SH-SY5Y (cell line): ENCODE data around the gene OOSP1.
A peak's percentile ranks its signal among the peaks of the same experiment; 100 is the strongest.

Experiments
- GATA2 ChIP-seq: IDR thresholded peaks from 2 replicates; pipeline ENCODE4 v1.6.1; 2011; ENCODE audit warnings: mild to moderate bottlenecking, low read depth, low read length
- GATA3 ChIP-seq: IDR thresholded peaks from 2 replicates; pipeline ENCODE4 v1.6.1; 2011; ENCODE audit warnings: low read depth, mild to moderate bottlenecking, low read length, moderate library complexity

The OOSP1 gene, protein sequence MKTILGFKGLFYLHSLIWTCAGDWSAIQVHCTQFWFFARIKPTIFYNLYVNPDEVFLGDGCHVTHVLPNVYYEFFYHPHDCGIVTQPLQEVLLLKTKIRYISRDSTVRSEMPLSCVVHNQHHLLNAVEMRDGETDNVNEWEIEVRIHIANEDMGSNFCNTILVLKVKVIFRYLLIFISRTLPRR

GRCh38 chr11:59938132-59938531, at the start of gene OOSP1:
Gene OOSP1 (plus strand): TSS chr11:59938432. CDS start chr11:59938455, 23 bp downstream.
- TF ChIP-seq GATA2 (no peak), GATA3 (no peak)

- no peak for TF ChIP-seq GATA3
- no peak for TF ChIP-seq GATA2
Observed at GRCh38 chr11:59891781-59892181, 46.5 kb upstream of the OOSP1 start.

DNA sequence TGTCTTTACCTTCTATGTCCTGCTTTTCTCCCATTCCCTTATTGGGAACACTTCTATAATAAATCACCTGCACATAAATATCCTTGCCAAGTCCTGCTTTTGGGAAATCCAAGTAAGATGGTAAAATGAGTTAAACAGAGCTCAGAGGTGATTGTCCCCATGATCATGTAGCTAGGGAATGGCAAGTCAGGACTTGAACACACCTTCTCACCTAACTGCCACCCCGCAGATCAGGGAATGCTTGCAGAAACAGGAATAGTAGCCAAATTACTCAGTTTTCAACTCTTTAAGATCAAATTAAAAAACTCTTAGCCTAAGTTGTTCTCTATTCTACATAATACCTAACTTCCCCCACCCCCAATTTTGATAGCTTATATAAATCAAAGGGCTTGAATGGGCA, 43.6 kb upstream of the OOSP1 start:
- TF ChIP-seq GATA3 = no peak
- TF ChIP-seq GATA2 = no peak

DNA sequence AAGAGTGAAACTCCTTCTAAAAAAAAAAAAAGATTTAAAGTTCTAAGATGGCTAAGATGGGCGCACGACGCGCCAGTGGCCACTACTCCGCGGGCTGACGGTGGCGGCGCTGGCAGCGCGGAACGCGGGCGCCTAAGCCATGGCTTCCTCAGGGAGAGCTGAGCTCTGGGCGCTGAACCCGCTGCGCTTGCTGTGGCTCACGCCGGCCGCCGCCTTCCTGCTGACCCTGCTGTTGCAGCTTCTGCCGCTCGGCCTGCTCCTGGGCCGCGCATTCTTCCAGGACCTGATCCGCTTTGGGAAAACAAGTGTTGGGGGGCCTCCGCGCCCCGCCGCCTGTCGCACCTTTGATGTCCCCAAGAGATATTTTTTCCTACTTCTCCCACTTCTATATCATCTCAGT, 40.2 kb upstream of the OOSP1 start:
- no peak for TF ChIP-seq GATA2

GRCh38 chr11:59898650-59899049, 39.6 kb upstream of the OOSP1 start:
- TF ChIP-seq GATA2 (peak; percentile 48; the same call in 1 of the 2 replicates), GATA3 (no peak)

DNA sequence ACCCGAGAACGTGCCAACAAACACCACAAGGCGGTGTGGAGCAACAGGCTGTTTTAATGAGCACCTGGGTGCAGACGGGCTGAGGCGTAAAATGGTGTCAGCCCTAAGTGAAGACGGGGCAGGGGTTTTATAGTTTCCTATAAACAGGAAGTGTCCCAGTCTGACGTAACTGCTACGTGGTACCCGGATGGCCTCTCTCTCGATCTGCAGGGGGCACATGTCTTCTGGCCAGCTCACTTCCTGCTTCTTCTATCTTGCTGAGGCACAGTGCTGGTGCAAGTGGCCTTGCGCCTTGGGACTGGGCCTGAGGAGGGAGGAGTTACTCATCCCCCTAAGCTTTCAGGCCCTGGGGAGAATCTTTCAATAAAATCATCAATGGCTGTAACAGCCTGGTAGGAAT, 38.7 kb upstream of the OOSP1 start:
- TF ChIP-seq GATA3 = no peak
- TF ChIP-seq GATA2 = no peak

DNA sequence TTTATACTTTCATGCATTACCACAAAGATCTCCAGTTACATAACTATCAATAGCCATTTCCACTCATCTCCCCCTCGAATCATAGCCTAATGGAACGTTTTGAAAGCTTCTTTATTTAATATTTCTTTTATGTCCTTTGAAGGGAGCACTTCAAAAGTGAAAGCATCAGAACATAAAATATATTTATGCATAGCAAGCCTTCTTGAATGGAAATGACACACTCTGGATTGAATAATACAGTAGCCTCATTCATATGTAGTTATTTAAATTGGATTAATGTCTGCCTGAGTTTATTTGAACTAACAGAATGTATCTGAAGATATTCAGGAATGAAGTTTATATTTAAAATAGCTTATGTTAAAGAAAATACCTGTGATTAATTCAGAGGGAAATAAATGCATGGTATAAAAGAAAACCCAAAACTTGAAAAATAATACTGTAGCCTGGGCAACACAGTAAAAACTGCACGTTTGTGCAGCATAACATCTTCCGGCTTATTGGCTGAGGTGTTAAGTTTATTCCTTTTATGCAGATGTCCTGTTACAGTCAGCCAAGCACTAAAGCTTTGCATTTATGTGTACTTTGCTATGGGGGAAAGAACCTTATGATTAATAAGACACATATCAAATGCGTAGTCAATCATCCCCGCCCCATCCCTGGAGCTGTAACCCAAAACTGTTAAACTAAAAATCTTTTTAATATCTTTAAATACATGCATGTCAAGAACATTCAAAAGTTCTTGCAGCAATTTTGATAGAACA, 37.7 kb upstream of the OOSP1 start:
- TF ChIP-seq GATA2 (no peak), GATA3 (no peak)

- TF ChIP-seq GATA3 (no peak), GATA2 (no peak)
Observed at GRCh38 chr11:59901306-59901705, 36.9 kb upstream of the OOSP1 start.

- no peak for TF ChIP-seq GATA3
- no peak for TF ChIP-seq GATA2
Observed at GRCh38 chr11:59918480-59918879, 19.8 kb upstream of the OOSP1 start.

GRCh38 chr11:59918987-59919589, 19.1 kb upstream of the OOSP1 start:
- TF ChIP-seq GATA3 (no peak), GATA2 (no peak)

DNA sequence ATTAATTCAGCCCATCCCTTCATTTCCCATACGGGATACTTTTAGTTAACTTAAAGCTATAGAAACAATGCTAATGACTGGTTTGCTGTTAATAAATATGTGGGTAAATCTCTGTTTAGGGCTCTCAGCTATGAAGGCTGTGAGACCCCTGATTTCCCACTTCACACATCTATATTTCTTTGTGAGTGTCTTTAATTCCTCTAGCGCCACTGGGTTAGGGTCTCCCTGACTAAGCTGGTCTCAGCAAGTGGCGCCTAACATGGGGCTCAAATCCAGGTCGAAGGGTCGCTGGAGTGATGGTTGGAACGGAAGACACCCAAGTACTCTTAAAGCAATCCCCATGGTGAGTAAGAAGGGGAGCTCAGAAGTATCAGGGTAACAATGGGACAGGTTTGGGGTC, 14.4 kb upstream of the OOSP1 start:
- TF ChIP-seq GATA3 (no peak), GATA2 (no peak)

GRCh38 chr11:59931688-59932087, 6.5 kb upstream of the OOSP1 start:
- TF ChIP-seq GATA3 (no peak), GATA2 (no peak)

DNA sequence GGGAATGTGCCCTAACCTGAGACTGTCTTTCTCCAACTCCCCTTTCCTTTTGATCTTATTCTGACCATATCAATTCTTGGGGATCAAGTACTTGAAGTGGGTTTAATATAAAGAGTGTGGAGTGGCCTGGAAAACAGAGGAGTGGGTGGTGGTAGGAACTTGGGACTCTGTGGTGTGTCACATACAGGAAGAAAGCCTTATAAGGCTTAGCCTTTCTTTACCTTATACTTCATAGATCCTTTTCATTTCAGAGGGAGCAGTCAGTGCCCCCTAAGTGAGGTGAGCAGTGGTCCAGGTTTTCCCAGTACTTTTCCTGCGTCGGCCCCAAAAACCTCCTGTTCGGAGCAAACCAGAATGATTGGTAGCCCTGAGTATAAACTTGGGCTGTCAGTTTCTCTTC, 486 bp downstream of the OOSP1 start:
- TF ChIP-seq GATA3 = no peak
- no peak for TF ChIP-seq GATA2

- TF ChIP-seq GATA3 (no peak), GATA2 (no peak)
Observed at GRCh38 chr11:59939482-59939881, 1.2 kb downstream of the OOSP1 start.

GRCh38 chr11:59941091-59941490, 2.9 kb downstream of the OOSP1 start:
- TF ChIP-seq GATA3 (no peak), GATA2 (no peak)
